Tibial nerve (tissue), 4 donors: ENCODE results near the gene BRSK1. TPM values are rescaled to one million over a fixed set of nuclear protein-coding genes. Genes with fewer than 3 reads are reported as not detected.

Source experiments
- DNase-seq, 2 donors: peaks; one replicate each; pipeline ENCODE4 v3.0.0-alpha.2; 2019; ENCODE audit warnings: low spot score in 2 of 2
- H3K27ac ChIP-seq, 4 donors: fragments of 200-600 bp; sonication (generic) in 3 of 4; one replicate each; pipeline ENCODE4 v1.5.1; 2017 to 2019; ENCODE audit warnings: mild to moderate bottlenecking in 1 of 4
- H3K27me3 ChIP-seq, 2 donors: fragments of 200-600 bp; sonication (generic) in 1 of 2; one replicate each; pipeline versions ENCODE4 v1.5.1 to v1.6.0; 2017 to 2019
- H3K36me3 ChIP-seq, 3 donors: fragments of 200-600 bp; sonication (generic); one replicate each; pipeline ENCODE4 v1.5.1; 2018 to 2019
- H3K4me1 ChIP-seq, 4 donors: fragments of 200-600 bp; sonication (generic) in 3 of 4; one replicate each; pipeline ENCODE4 v1.5.1; 2017 to 2019
- H3K4me3 ChIP-seq, 4 donors: fragments of 200-600 bp; sonication (generic) in 3 of 4; one replicate each; pipeline ENCODE4 v1.5.1; 2017 to 2019; ENCODE audit warnings: mild to moderate bottlenecking in 1 of 4, moderate library complexity in 1 of 4
- H3K9me3 ChIP-seq, 4 donors: fragments of 200-600 bp; sonication (generic) in 3 of 4; one replicate each; pipeline ENCODE4 v1.5.1; 2017 to 2019
- CTCF ChIP-seq, 5 experiments: fragments of 200-600 bp in 3 of 5; fragments of 450-650 bp in 2 of 5; sonication (generic) in 3 of 5; IDR thresholded peaks; one replicate each; pipeline ENCODE4 v1.5.1; 2016 to 2019; ENCODE audit warnings: antibody characterized with exemption in 5 of 5, mild to moderate bottlenecking in 3 of 5, moderate library complexity in 2 of 5
- EP300 ChIP-seq, 2 donors: sonication (generic); formaldehyde crosslinking; IDR thresholded peaks; one replicate each; pipeline ENCODE4 v1.6.1; 2017; ENCODE audit warnings: antibody characterized with exemption in 2 of 2, mild to moderate bottlenecking in 1 of 2
- POLR2A ChIP-seq, 2 donors: fragments of 450-650 bp; IDR thresholded peaks; one replicate each; pipeline ENCODE4 v1.6.1; 2017; ENCODE audit warnings: antibody characterized with exemption in 2 of 2, mild to moderate bottlenecking in 2 of 2, moderate library complexity in 2 of 2
- WGBS, 2 donors: methylation state at CpG; one replicate each; pipeline ENCODE4 v1.1.5; 2018; 5-methylcytosine and 5-hydroxymethylcytosine counted together
- total RNA-seq, 4 donors: library from RNA; depleted of rRNA; stranded (reverse); fragments of >200 nt; gene quantifications; one replicate each; pipeline ENCODE4 v1.1.0, GENCODE V29; 2016

BRSK1 gene
- total RNA-seq, 4 donors from 2014 or later: 4.6 to 6.9 (median 5.9) TPM

GRCh38 chr19:55301459-55302317, 17.9 kb downstream of the BRSK1 start:
- H3K36me3 ChIP-seq: peaks cover 0 to 43% (median 0%) of the 10 kb centered on the region in 3 donors
- peak overlapping the region in 2 of 4 donors; percentile 19 to 55 for H3K27ac ChIP-seq
- 15 to 28% methylated on average over 21 to 37 of the region's 42 CpGs for WGBS, 2 donors
- DNase-seq: peak; percentile 73 to 82
- peak; percentile 95 to 98 (median 96) for TF ChIP-seq CTCF (IDR thresholded peaks at IDR 0.05)
- TF ChIP-seq POLR2A (IDR thresholded peaks at IDR 0.05): no peak
- TF ChIP-seq EP300 (IDR thresholded peaks at IDR 0.05): peak; percentile 24 to 40
- H3K27me3 ChIP-seq: no peaks in the 10 kb centered on the region
- H3K9me3 ChIP-seq: no peaks in the 10 kb centered on the region
- H3K4me1 ChIP-seq: peaks cover 0 to 11% (median 3%) of the 10 kb centered on the region in 4 donors
- peak overlapping the region; percentile 6 to 43 (median 36) for H3K4me3 ChIP-seq

- H3K4me1 ChIP-seq: peaks cover 0 to 11% (median 3%) of the 10 kb centered on the region in 4 donors
- WGBS, 2 donors: 77 to 82% methylated on average over 12 of the region's 12 CpGs
- H3K27ac ChIP-seq: peak overlapping the region in 1 of 4 donors; percentile 55
- TF ChIP-seq POLR2A (IDR thresholded peaks at IDR 0.05) (no peak), CTCF (IDR thresholded peaks at IDR 0.05) (no peak), EP300 (IDR thresholded peaks at IDR 0.05) (no peak)
- no peaks in the 10 kb centered on the region for H3K9me3 ChIP-seq
- peaks cover 0 to 44% (median 0%) of the 10 kb centered on the region in 3 donors for H3K36me3 ChIP-seq
- DNase-seq: no peak
- H3K27me3 ChIP-seq: no peaks in the 10 kb centered on the region
- H3K4me3 ChIP-seq: peak overlapping the region in 1 of 4 donors; percentile 43
Observed at GRCh38 chr19:55302318-55302703, 18.5 kb downstream of the BRSK1 start.

- no peaks in the 10 kb centered on the region for H3K27me3 ChIP-seq
- DNase-seq: no peak
- no peak overlapping the region for H3K27ac ChIP-seq
- peaks cover 0 to 41% (median 0%) of the 10 kb centered on the region in 3 donors for H3K36me3 ChIP-seq
- 89 to 90% methylated on average over 11 of the region's 11 CpGs for WGBS, 2 donors
- no peak overlapping the region for H3K4me3 ChIP-seq
- H3K4me1 ChIP-seq: peaks cover 0 to 11% (median 3%) of the 10 kb centered on the region in 4 donors
- no peaks in the 10 kb centered on the region for H3K9me3 ChIP-seq
- TF ChIP-seq POLR2A (IDR thresholded peaks at IDR 0.05) (no peak), CTCF (IDR thresholded peaks at IDR 0.05) (no peak), EP300 (IDR thresholded peaks at IDR 0.05) (no peak)
Observed at GRCh38 chr19:55303477-55303876, 19.7 kb downstream of the BRSK1 start.

GRCh38 chr19:55304279-55304978, 20.6 kb downstream of the BRSK1 start:
- H3K4me3 ChIP-seq: no peak overlapping the region
- TF ChIP-seq CTCF (IDR thresholded peaks at IDR 0.05): no peak
- peaks cover 0 to 11% (median 3%) of the 10 kb centered on the region in 4 donors for H3K4me1 ChIP-seq
- H3K36me3 ChIP-seq: peaks cover 0 to 48% (median 0%) of the 10 kb centered on the region in 3 donors
- 83 to 89% methylated on average over 38 to 39 of the region's 39 CpGs for WGBS, 2 donors
- H3K9me3 ChIP-seq: peaks cover 0 to 2% (median 0%) of the 10 kb centered on the region in 4 donors
- DNase-seq: peak in 1 of 2 donors; percentile 18
- H3K27ac ChIP-seq: no peak overlapping the region
- no peaks in the 10 kb centered on the region for H3K27me3 ChIP-seq
